ENCODE results near the gene TRAPPC4. TPM values are rescaled to one million over a fixed set of nuclear protein-coding genes. Genes with fewer than 3 reads are reported as not detected.

TRAPPC4 gene
- total and polyA plus RNA-seq, 4 donors = 43.0 to 71.4 (median 54.5) TPM

DNA sequence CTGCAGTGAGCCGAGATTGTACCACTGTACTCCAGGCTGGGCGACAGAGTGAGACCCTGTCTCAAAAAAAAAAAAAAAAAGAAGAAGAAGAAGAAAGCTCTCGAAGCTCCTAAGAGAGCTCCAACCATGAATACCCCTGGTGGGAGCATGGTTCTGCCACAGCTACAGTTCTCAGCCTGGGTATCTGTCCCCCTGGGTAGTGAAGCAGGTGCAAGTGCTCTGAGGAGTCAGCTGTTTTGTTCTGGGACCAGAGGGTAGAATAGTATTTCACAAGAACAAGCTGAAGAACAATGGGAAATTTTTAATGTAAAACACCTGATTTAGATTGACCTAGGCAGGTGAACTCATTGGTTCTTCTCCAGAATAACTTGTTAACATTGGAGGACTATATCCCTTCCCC, 42.7 kb downstream of the TRAPPC4 start:
- Histone ChIP-seq H3K9me3 (ENCODE audit: control insufficient read depth in 4 of 4, insufficient read depth in 3 of 4, low read length in 3 of 4) (no peaks in the 10 kb centered on the region), H3K27me3 (ENCODE audit: control insufficient read depth in 3 of 3, insufficient read depth in 3 of 3, low read length in 2 of 3) (no peaks in the 10 kb centered on the region), H3K4me1 (ENCODE audit: control insufficient read depth in 5 of 5, insufficient read depth in 5 of 5, low read length in 5 of 5) (peaks cover 0 to 7% (median 6%) of the 10 kb centered on the region in 5 donors), H3K27ac (ENCODE audit: low read depth in 1 of 2, low read length in 1 of 2) (no peak overlapping the region), H3K4me3 (no peak overlapping the region), H3K36me3 (ENCODE audit: control insufficient read depth in 4 of 4, insufficient read depth in 4 of 4, low read length in 4 of 4) (peaks cover 0 to 3% (median under 1%) of the 10 kb centered on the region in 4 donors), H3K9ac (ENCODE audit: insufficient read depth in 1 of 2, low read length in 2 of 2) (no peak overlapping the region)
- no peak for ATAC-seq (ENCODE audit: insufficient read depth, low FRiP score)
- WGBS, 2 donors = 89 to 95% methylated on average over 3 of the region's 3 CpGs
- no peak for DNase-seq
- TF ChIP-seq, protein P1, sequence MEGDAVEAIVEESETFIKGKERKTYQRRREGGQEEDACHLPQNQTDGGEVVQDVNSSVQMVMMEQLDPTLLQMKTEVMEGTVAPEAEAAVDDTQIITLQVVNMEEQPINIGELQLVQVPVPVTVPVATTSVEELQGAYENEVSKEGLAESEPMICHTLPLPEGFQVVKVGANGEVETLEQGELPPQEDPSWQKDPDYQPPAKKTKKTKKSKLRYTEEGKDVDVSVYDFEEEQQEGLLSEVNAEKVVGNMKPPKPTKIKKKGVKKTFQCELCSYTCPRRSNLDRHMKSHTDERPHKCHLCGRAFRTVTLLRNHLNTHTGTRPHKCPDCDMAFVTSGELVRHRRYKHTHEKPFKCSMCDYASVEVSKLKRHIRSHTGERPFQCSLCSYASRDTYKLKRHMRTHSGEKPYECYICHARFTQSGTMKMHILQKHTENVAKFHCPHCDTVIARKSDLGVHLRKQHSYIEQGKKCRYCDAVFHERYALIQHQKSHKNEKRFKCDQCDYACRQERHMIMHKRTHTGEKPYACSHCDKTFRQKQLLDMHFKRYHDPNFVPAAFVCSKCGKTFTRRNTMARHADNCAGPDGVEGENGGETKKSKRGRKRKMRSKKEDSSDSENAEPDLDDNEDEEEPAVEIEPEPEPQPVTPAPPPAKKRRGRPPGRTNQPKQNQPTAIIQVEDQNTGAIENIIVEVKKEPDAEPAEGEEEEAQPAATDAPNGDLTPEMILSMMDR (IDR thresholded peaks at IDR 0.05; ENCODE audit: control extremely low read depth, extremely low read depth) = no peak

DNA sequence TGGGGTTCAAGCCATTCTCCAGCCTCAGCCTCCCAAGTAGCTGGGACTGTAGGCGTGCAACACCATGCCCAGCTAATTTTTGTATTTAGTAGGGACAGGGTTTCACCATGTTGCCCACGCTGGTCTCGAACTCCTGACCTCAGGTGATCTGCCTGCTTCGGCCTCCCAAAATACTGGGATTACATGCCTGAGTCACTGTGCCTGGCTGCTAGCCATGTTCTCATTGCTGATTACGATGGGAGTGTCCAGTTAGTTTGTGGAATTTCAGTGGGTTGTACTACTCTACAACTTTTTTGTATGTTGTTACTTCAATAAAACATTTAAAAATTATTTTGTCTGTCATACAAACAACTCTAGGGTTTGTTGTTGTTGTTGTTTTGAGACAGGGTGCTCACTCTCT, 44.2 kb downstream of the TRAPPC4 start:
- Histone ChIP-seq H3K4me3 (no peak overlapping the region), H3K36me3 (ENCODE audit: control insufficient read depth in 4 of 4, insufficient read depth in 4 of 4, low read length in 4 of 4) (peaks cover 0 to 3% (median under 1%) of the 10 kb centered on the region in 4 donors), H3K27me3 (ENCODE audit: control insufficient read depth in 3 of 3, insufficient read depth in 3 of 3, low read length in 2 of 3) (no peaks in the 10 kb centered on the region), H3K4me1 (ENCODE audit: control insufficient read depth in 5 of 5, insufficient read depth in 5 of 5, low read length in 5 of 5) (peaks cover 0 to 11% (median 7%) of the 10 kb centered on the region in 5 donors), H3K27ac (ENCODE audit: low read depth in 1 of 2, low read length in 1 of 2) (no peak overlapping the region), H3K9ac (ENCODE audit: insufficient read depth in 1 of 2, low read length in 2 of 2) (no peak overlapping the region), H3K9me3 (ENCODE audit: control insufficient read depth in 4 of 4, insufficient read depth in 3 of 4, low read length in 3 of 4) (no peaks in the 10 kb centered on the region)
- TF ChIP-seq, protein P1 (IDR thresholded peaks at IDR 0.05; ENCODE audit: control extremely low read depth, extremely low read depth) = no peak
- ATAC-seq (ENCODE audit: insufficient read depth, low FRiP score) (no peak), DNase-seq (no peak)
- WGBS, 2 donors = 79 to 86% methylated on average over 5 of the region's 5 CpGs

DNA sequence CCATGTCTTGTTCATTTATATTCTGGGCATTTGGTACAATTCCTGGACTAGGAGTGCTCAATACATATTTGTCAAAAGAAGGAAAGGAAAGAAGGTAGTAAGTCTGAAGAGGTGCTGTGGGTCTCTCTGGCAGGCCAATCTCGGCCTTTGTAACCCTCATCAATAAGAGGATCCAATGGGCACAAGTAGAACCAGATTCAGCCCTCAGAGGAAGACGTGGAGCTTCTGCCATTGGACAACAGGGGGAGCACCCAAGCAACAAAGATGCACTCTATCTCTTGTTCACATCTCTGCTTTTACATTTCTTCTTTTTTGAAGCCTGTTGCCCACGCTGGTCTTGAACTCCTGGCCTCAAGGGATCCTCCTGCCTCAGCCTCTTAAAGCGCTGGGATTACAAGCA, 46.8 kb downstream of the TRAPPC4 start:
- TF ChIP-seq, protein P1 (IDR thresholded peaks at IDR 0.05; ENCODE audit: control extremely low read depth, extremely low read depth) = no peak
- Histone ChIP-seq H3K9me3 (ENCODE audit: control insufficient read depth in 4 of 4, insufficient read depth in 3 of 4, low read length in 3 of 4) (no peaks in the 10 kb centered on the region), H3K36me3 (ENCODE audit: control insufficient read depth in 4 of 4, insufficient read depth in 4 of 4, low read length in 4 of 4) (peaks cover 0 to 7% (median 5%) of the 10 kb centered on the region in 4 donors), H3K27ac (ENCODE audit: low read depth in 1 of 2, low read length in 1 of 2) (no peak overlapping the region), H3K27me3 (ENCODE audit: control insufficient read depth in 3 of 3, insufficient read depth in 3 of 3, low read length in 2 of 3) (no peaks in the 10 kb centered on the region), H3K4me3 (no peak overlapping the region), H3K9ac (ENCODE audit: insufficient read depth in 1 of 2, low read length in 2 of 2) (no peak overlapping the region), H3K4me1 (ENCODE audit: control insufficient read depth in 5 of 5, insufficient read depth in 5 of 5, low read length in 5 of 5) (peaks cover 0 to 11% (median 5%) of the 10 kb centered on the region in 5 donors)
- no peak for ATAC-seq (ENCODE audit: insufficient read depth, low FRiP score)
- DNase-seq = peak in 1 of 3 donors; percentile 11
- WGBS, 2 donors = 69 to 86% methylated on average over 4 of the region's 4 CpGs
